ENCODE results near the gene OLA1.

OLA1 gene

GRCh38 chr2:174026122-174026845 lies 222.0 kb downstream of the OLA1 start:
- no peak for DNase-seq

GRCh38 chr2:174025271-174026121 lies 222.8 kb downstream of the OLA1 start:
- peak; percentile 90 for DNase-seq

- DNase-seq: peak; percentile 90
Observed at GRCh38 chr2:174024524-174025270, 223.6 kb downstream of the OLA1 start.

GRCh38 chr2:174023591-174024523 lies 224.5 kb downstream of the OLA1 start:
- DNase-seq: peak; percentile 74
